Endodermal cell (in vitro differentiated cells): Measurements from ENCODE around the gene GUCY2F. TPM values are rescaled to one million over a fixed set of nuclear protein-coding genes. Genes with fewer than 3 reads are reported as not detected.

ENCODE experiments used
- DNase-seq: peaks from one replicate; pipeline ENCODE4 v3.0.0-alpha.2; 2017
- H3K27ac ChIP-seq: 2 replicates; pipeline ENCODE4 v1.5.1; 2013; ENCODE audit warnings: mild to moderate bottlenecking, low read depth, low read length, moderate library complexity
- H3K27me3 ChIP-seq: 2 replicates; pipeline ENCODE4 v1.6.1; 2013; ENCODE audit warnings: mild to moderate bottlenecking, low read length, moderate library complexity; ENCODE audit not compliant: insufficient read depth, control insufficient read depth, poor library complexity, severe bottlenecking
- H3K36me3 ChIP-seq: 2 replicates; pipeline ENCODE4 v1.7.0; 2013; ENCODE audit warnings: mild to moderate bottlenecking, low read length, moderate library complexity; ENCODE audit not compliant: control insufficient read depth, insufficient read depth
- H3K4me1 ChIP-seq: one replicate; pipeline ENCODE4 v1.7.0; 2013; ENCODE audit warnings: low read length; ENCODE audit not compliant: control insufficient read depth, insufficient read depth
- H3K4me3 ChIP-seq: 2 replicates; pipeline ENCODE4 v1.5.1; 2013; ENCODE audit warnings: mild to moderate bottlenecking, low read length, moderate library complexity
- H3K9ac ChIP-seq: 2 replicates; pipeline ENCODE4 v1.6.1; 2013; ENCODE audit warnings: mild to moderate bottlenecking, low read length, moderate library complexity; ENCODE audit not compliant: poor library complexity, severe bottlenecking; ENCODE audit errors: extremely low read depth
- H3K9me3 ChIP-seq: 2 replicates; pipeline ENCODE4 v1.6.1; 2013; ENCODE audit warnings: mild to moderate bottlenecking, low read length, moderate library complexity; ENCODE audit not compliant: control insufficient read depth
- H3K27ac Mint-ChIP-seq: 2 replicates; pipeline ENCODE4 v1.8.0; 2020; ENCODE audit warnings: mixed read lengths
- H3K27me3 Mint-ChIP-seq: 2 replicates; pipeline ENCODE4 v1.8.0; 2021; ENCODE audit warnings: mild to moderate bottlenecking, mixed read lengths; ENCODE audit not compliant: insufficient read depth
- H3K36me3 Mint-ChIP-seq: 2 replicates; pipeline ENCODE4 v1.8.0; 2020; ENCODE audit warnings: low read depth, mixed read lengths
- H3K4me1 Mint-ChIP-seq: 2 replicates; pipeline ENCODE4 v1.8.0; 2020; ENCODE audit warnings: mixed read lengths
- H3K4me3 Mint-ChIP-seq: 2 replicates; pipeline ENCODE4 v1.8.0; 2020; ENCODE audit warnings: mild to moderate bottlenecking, moderate library complexity, mixed read lengths
- H3K9me3 Mint-ChIP-seq: 2 replicates; pipeline ENCODE4 v1.8.0; 2020; ENCODE audit warnings: mild to moderate bottlenecking, mixed read lengths
- CTCF ChIP-seq: fragments of 200-600 bp; sonication (generic); conservative IDR thresholded peaks from 2 replicates; pipeline ENCODE4 v1.5.0; 2021; ENCODE audit warnings: antibody characterized with exemption, mild to moderate bottlenecking
- WGBS, 2 experiments: methylation state at CpG; one replicate each; pipeline versions ENCODE4 v1.1.5 to v1.1.7; 2013; ENCODE audit warnings: missing lambda C conversion rate in 2 of 2, mixed read lengths in 1 of 2; ENCODE audit not compliant: insufficient coverage in 1 of 2, insufficient read length in 1 of 2; 5-methylcytosine and 5-hydroxymethylcytosine counted together
- total RNA-seq, 2 donors: library from RNA; stranded (reverse); fragmentation: NEBNext Ultra II Directional in 1 of 2; extraction: Animal tissue kit (Norgen Biotek cat#: 25700) in 1 of 2; gene quantifications; 2 replicates in 1 of 2; 3 replicates in 1 of 2; pipeline ENCODE4 v1.2.1, GENCODE V29; 2021

The GUCY2F gene
- total RNA-seq, 2 donors from 2014 or later, result 0.09 TPM; not detected in 1

GRCh38 chrX:109362101-109362500, 119.8 kb downstream of the GUCY2F start:
- no peak for TF ChIP-seq CTCF
- WGBS, 2 experiments, result 100% methylated on average over 2 to 4 of the region's 4 CpGs

DNA sequence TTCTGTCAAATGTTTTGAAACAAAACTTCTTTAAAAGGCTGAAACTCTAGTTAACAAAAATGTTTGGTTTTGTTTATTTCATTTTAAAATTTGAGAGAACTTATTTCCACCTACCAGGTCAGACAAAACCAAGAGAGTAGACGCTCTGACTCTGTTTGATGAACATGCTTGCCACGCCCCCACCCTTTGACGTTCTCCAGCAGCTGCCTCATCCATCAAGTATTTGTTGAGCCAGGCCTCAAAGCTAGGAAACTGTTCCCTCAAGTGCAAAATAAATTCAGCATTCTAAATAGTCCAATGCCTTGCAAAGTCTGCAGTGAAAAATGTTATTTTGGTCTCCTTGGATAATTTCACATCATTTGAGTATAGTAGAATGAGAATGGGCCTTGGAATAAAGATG, 121.6 kb downstream of the GUCY2F start:
- no peak overlapping the region for H3K27ac ChIP-seq
- WGBS, 2 experiments, result 90 to 92% methylated on average over 2 to 3 of the region's 3 CpGs
- no peak overlapping the region for H3K4me3 ChIP-seq
- Mint-ChIP-seq H3K27me3 (peaks cover 4% of the 10 kb centered on the region), H3K9me3 (peaks cover 13% of the 10 kb centered on the region), H3K36me3 (no peaks in the 10 kb centered on the region), H3K4me1 (peaks cover 27% of the 10 kb centered on the region), H3K4me3 (no peak overlapping the region), H3K27ac (no peak overlapping the region)
- H3K9ac ChIP-seq, result no peak overlapping the region
- DNase-seq, result no peak
- H3K36me3 ChIP-seq, result no peaks in the 10 kb centered on the region
- H3K9me3 ChIP-seq, result no peaks in the 10 kb centered on the region
- no peaks in the 10 kb centered on the region for H3K27me3 ChIP-seq
- TF ChIP-seq CTCF, result no peak
- no peaks in the 10 kb centered on the region for H3K4me1 ChIP-seq

More at GRCh38 chrX:109362101-109362500, 119.8 kb downstream of the GUCY2F start:
- Histone ChIP-seq H3K9ac (no peak overlapping the region), H3K4me1 (no peaks in the 10 kb centered on the region), H3K4me3 (no peak overlapping the region), H3K36me3 (no peaks in the 10 kb centered on the region), H3K9me3 (no peaks in the 10 kb centered on the region), H3K27me3 (no peaks in the 10 kb centered on the region), H3K27ac (no peak overlapping the region)
- no peak overlapping the region for H3K4me3 Mint-ChIP-seq
- H3K4me1 Mint-ChIP-seq, result peaks cover 14% of the 10 kb centered on the region
- H3K9me3 Mint-ChIP-seq, result peaks cover 13% of the 10 kb centered on the region
- no peaks in the 10 kb centered on the region for H3K36me3 Mint-ChIP-seq
- DNase-seq, result no peak
- H3K27me3 Mint-ChIP-seq, result peaks cover 4% of the 10 kb centered on the region
- H3K27ac Mint-ChIP-seq, result no peak overlapping the region

- H3K27me3 Mint-ChIP-seq, result peaks cover 4% of the 10 kb centered on the region
- Histone ChIP-seq H3K27me3 (no peaks in the 10 kb centered on the region), H3K9ac (no peak overlapping the region), H3K9me3 (no peaks in the 10 kb centered on the region), H3K4me3 (no peak overlapping the region), H3K36me3 (no peaks in the 10 kb centered on the region), H3K27ac (no peak overlapping the region), H3K4me1 (no peaks in the 10 kb centered on the region)
- no peak for DNase-seq
- H3K4me1 Mint-ChIP-seq, result peaks cover 29% of the 10 kb centered on the region
- 97% methylated on average over 3 of the region's 3 CpGs; no CpG with 5 or more reads in 1 of the 2 experiments for WGBS, 2 experiments
- H3K27ac Mint-ChIP-seq, result no peak overlapping the region
- peaks cover 13% of the 10 kb centered on the region for H3K9me3 Mint-ChIP-seq
- no peaks in the 10 kb centered on the region for H3K36me3 Mint-ChIP-seq
- TF ChIP-seq CTCF, result no peak
- no peak overlapping the region for H3K4me3 Mint-ChIP-seq
Observed at GRCh38 chrX:109357706-109358105, 124.2 kb downstream of the GUCY2F start.
